Central memory CD8-positive, alpha-beta T cell (primary cell): ENCODE measurements around the gene PLA2G2D.
A peak's percentile ranks its signal among the peaks of the same experiment; 100 is the strongest.

ENCODE experiments used
- ATAC-seq: fragments of 150-1000 bp; cut with Tn5 transposase; replicated peaks from 2 replicates; pipeline ENCODE4 v1.10.0; 2022; ENCODE audit warnings: mild to moderate bottlenecking, moderate FRiP score, moderate number of reproducible peaks; ENCODE audit not compliant: poor library complexity, severe bottlenecking; ENCODE audit errors: extremely low read depth
- DNase-seq, 2 donors: peaks; one replicate each; pipeline ENCODE4 v3.0.0; 2021; ENCODE audit warnings: low spot score in 2 of 2
- H3K27ac Mint-ChIP-seq: one replicate; pipeline ENCODE4 v1.8.0; 2022; ENCODE audit warnings: low read depth, mild to moderate bottlenecking, moderate library complexity, mixed read lengths
- H3K27me3 Mint-ChIP-seq: one replicate; pipeline ENCODE4 v1.8.0; 2022; ENCODE audit warnings: mixed read lengths
- H3K36me3 Mint-ChIP-seq: one replicate; pipeline ENCODE4 v1.8.0; 2022; ENCODE audit warnings: mild to moderate bottlenecking, moderate library complexity, mixed read lengths; ENCODE audit not compliant: insufficient read depth
- H3K4me1 Mint-ChIP-seq: one replicate; pipeline ENCODE4 v1.8.0; 2022; ENCODE audit warnings: mixed read lengths
- H3K4me3 Mint-ChIP-seq: one replicate; pipeline ENCODE4 v1.8.0; 2022; ENCODE audit warnings: mild to moderate bottlenecking, moderate library complexity, mixed read lengths
- H3K9me3 Mint-ChIP-seq: one replicate; pipeline ENCODE4 v1.8.0; 2022; ENCODE audit warnings: mixed read lengths

Gene PLA2G2D

DNA sequence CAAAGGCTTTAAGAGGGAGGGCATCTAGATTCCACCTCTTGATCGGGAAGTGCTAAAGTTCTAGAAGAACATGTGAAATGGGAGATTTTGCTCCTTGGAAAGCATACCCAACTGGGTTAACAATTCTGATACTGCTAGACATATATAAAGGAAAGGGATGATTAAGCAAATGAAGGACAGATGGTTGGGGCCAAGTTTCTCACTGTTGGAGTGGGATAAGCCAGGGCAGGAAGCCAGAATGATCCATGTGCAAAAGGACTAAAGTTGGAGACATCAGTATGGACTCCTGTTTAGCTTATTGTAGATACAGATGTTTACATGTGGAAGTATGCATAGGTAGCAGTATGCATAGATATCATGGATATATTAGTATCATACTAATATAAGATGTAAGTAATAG lies 32.5 kb downstream of the PLA2G2D start:
- DNase-seq (no peak), ATAC-seq (no peak)
- Mint-ChIP-seq H3K27ac (no peak overlapping the region), H3K4me3 (no peak overlapping the region), H3K9me3 (no peaks in the 10 kb centered on the region), H3K27me3 (peaks cover 22% of the 10 kb centered on the region), H3K4me1 (no peaks in the 10 kb centered on the region), H3K36me3 (peaks cover 3% of the 10 kb centered on the region)

DNA sequence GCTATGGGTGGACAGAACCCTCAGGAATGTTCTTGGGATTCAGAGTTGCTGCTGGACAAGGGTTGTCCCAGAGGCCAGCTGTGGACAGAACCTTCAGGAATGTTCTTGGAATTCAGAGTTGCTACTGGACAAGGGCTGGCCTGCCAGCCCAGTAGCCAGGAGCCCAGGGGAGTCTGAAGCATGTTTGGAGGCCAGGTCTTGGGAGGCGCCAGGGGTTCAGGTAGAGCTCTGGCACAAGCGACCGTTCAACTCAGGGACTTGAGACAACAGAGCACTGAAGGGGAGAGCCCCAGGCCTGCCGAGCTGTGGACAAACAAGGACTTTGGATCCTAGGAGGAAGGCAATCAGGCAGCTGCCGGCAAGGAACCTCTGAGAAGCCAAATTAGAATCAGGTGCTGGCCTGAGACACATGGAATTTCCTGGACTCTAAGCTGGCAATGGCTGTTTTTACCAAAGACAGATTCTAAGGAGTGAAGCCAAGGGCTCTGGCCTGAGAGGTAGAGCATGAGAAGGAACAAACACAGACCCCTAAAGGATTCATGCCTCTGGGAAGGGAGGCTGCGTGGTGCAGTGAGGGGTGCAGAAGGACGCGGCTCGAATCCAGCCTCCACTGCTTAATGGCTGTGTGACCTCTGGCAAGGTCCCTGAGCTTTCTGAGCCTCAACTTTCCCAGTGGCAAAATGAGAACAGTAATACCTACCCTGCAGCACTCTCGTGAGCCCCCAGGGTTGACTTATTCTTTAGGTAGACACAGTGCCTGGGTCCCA lies 36.0 kb downstream of the PLA2G2D start:
- DNase-seq: no peak
- Mint-ChIP-seq H3K27ac (peak overlapping the region; percentile 3), H3K27me3 (peaks cover 36% of the 10 kb centered on the region), H3K9me3 (no peaks in the 10 kb centered on the region), H3K4me1 (peaks cover 17% of the 10 kb centered on the region), H3K4me3 (no peak overlapping the region), H3K36me3 (peaks cover 3% of the 10 kb centered on the region)
- no peak for ATAC-seq

- Mint-ChIP-seq H3K27ac (peak overlapping the region; percentile 3), H3K36me3 (peaks cover 3% of the 10 kb centered on the region), H3K4me1 (peaks cover 23% of the 10 kb centered on the region), H3K9me3 (no peaks in the 10 kb centered on the region), H3K4me3 (no peak overlapping the region), H3K27me3 (peaks cover 42% of the 10 kb centered on the region)
- no peak for DNase-seq
- ATAC-seq: no peak
These were observed 36.6 kb downstream of the PLA2G2D start for GRCh38 chr1:20082772-20083171.

DNA sequence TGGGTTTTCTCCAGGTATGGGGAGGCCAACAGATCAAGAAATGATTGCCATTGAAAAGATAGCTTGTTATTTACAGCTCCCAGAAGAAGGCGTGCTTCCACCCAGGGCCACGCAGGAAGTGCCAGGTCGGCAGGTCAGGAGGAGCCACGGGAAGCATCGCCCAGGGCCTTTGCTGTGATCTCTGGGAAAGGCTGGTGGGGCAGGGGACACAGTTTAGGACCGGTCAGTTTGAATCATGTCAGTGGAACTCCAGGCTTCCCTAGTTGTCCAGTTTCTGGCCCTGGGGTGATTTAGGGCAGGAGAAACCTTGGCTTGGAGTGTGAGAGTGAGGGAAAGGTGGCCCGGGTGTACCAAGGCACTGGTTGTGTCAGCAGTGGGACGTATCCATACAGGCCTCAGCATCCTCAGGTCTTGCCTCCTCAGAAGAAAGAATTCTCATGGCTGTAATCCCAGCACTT lies 38.0 kb downstream of the PLA2G2D start:
- Mint-ChIP-seq H3K36me3 (peaks cover 3% of the 10 kb centered on the region), H3K4me3 (no peak overlapping the region), H3K27ac (peak overlapping the region; percentile 47), H3K4me1 (peaks cover 25% of the 10 kb centered on the region), H3K27me3 (peaks cover 55% of the 10 kb centered on the region), H3K9me3 (no peaks in the 10 kb centered on the region)
- no peak for ATAC-seq
- no peak for DNase-seq

DNA sequence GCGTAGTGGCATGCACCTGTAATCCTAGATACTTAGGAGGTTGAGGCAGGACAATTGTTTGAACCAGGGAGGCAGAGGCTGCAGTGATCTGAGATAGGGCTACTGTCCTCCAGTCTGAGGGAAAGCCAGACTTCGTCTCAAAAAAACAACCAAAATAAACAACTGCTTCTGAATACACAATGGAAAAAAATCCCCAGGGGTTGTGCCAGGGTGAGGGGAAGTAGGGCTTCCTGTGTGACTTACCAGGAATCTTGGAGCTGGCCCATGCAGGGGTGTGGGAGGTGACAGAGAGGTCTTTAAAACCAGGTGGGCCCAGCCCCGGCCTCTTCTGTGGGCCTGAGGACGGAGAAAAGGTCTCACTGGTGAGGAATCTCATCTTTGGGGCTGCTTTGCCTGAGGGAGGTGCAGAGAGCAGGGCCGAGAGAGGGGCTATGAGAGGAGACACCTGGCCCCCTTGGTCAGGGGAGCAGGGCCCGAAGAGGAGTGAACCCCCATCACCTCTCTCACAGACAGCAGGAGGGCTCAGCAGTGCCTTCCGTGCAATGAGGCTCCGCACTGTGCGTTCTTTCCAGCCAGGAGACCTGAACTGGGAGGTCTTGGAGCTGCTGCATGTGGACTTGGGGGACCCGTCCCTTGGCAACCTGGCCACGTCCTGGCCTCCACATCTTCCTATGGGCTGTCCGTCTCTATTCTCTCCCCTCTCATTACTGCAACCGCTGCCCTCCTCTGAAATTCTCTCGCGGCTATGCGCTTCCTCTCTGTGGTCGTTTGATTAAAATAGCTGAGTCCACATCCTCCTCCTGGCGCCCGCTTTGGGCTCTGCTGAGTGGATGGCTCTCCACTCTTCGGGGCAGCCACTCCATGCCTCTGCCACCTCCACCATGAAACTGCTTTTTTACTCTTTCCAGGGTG lies 38.6 kb downstream of the PLA2G2D start:
- Mint-ChIP-seq H3K4me1 (peaks cover 25% of the 10 kb centered on the region), H3K9me3 (no peaks in the 10 kb centered on the region), H3K27ac (peak overlapping the region; percentile 47), H3K27me3 (peaks cover 55% of the 10 kb centered on the region), H3K36me3 (peaks cover 3% of the 10 kb centered on the region), H3K4me3 (no peak overlapping the region)
- ATAC-seq (no peak), DNase-seq (no peak)

DNA sequence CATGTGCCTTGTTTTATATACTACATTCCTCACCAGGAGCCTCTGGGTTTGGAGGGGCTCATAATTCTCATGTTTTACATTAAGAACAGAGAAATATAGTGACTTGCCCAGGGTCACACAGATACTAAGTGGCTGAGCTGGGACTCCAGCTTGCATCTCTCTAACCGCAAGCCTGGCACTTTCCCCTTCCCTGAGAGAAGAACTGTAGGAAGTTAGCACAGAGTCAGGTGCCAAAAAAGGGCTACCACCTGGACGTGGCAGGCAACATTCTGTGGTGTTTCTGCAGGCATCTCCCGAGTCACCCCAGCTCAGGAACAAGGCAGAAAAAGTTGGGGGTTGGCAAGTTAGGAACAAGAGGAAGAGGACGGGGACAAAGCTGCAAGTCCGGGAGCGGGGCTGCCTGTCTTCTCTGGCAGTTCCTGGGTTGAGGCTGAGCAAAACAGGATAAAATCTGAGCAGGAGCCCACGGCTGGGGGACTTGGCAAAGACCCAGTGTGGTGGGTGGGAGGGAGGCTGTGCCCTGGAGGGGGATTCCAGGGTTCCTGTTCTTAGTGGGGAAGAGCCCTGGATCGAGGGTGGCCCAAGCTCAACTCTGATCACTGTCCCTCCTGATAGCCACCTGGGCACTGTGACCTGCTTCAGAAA lies 39.6 kb downstream of the PLA2G2D start:
- no peak overlapping the region for H3K4me3 Mint-ChIP-seq
- H3K4me1 Mint-ChIP-seq: peaks cover 25% of the 10 kb centered on the region
- no peaks in the 10 kb centered on the region for H3K9me3 Mint-ChIP-seq
- H3K27me3 Mint-ChIP-seq: peaks cover 55% of the 10 kb centered on the region
- no peak overlapping the region for H3K27ac Mint-ChIP-seq
- ATAC-seq: no peak
- peaks cover 3% of the 10 kb centered on the region for H3K36me3 Mint-ChIP-seq
- DNase-seq: no peak

GRCh38 chr1:20078711-20079110 lies 40.6 kb downstream of the PLA2G2D start:
- Mint-ChIP-seq H3K4me1 (peaks cover 25% of the 10 kb centered on the region), H3K27me3 (peaks cover 55% of the 10 kb centered on the region), H3K36me3 (peaks cover 3% of the 10 kb centered on the region), H3K9me3 (no peaks in the 10 kb centered on the region), H3K27ac (no peak overlapping the region), H3K4me3 (no peak overlapping the region)
- DNase-seq (no peak), ATAC-seq (no peak)

DNA sequence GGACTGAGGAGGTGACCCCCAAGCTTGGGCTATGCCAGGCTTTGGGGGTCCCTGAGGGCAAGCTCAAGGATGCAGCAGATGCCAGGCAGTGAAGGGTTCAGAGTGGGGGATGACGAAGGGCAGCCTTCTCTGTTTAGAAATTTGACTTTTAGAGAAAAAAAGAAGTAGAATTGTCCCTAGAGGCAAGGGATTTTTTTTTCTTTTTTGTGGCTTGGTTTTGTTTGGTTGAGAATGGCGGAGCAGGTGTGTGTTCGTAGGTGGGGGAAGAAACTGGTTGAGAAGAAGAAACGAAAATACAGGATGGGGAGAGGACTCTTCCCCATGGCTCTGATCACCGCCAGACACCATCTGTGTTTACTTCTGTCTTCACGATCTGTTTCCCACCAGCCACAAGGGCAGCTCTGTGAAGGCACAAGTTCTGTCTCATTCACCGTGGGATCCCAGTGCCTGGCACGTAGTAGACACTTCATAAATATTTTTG lies 41.1 kb downstream of the PLA2G2D start:
- H3K9me3 Mint-ChIP-seq: no peaks in the 10 kb centered on the region
- peaks cover 2% of the 10 kb centered on the region for H3K36me3 Mint-ChIP-seq
- ATAC-seq (no peak), DNase-seq (no peak)
- no peak overlapping the region for H3K27ac Mint-ChIP-seq
- no peak overlapping the region for H3K4me3 Mint-ChIP-seq
- peaks cover 55% of the 10 kb centered on the region for H3K27me3 Mint-ChIP-seq
- peaks cover 25% of the 10 kb centered on the region for H3K4me1 Mint-ChIP-seq

DNA sequence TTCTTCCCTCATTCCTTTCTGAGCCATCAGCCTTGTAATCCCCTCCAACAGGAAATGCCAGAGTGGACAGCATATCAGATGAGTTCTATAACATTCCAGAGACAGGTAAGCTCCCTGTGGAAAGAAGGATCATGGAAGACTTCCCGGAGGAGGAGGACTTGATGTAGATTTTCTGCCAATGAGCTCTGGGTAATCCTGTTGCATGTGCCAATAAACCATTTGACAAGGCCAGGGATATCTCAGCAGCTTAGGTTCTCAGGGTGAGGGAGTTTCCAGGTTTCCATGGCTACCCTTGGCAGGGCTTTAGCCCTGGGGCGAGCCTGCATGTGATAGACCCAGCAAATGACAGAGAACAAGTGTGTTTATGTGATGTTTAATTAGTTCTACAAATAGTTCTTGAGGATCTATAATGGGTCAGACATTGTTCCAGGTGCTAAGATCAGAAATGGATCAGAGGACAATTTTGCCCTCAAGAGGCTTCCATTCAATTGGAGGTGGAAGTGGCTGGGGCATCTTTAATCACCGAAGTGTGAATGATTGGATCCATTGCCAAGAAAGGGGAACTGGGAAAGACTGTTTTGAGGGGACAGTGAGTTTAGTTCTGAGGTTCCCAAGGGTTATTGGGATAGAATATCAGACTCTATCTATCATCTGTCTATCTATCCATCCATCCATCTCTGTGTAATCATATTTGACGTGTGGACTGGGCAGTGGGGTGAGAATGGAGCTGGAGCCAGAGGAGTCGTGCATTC lies 42.5 kb downstream of the PLA2G2D start:
- Mint-ChIP-seq H3K27ac (no peak overlapping the region), H3K4me1 (peaks cover 25% of the 10 kb centered on the region), H3K36me3 (no peaks in the 10 kb centered on the region), H3K4me3 (no peak overlapping the region), H3K9me3 (no peaks in the 10 kb centered on the region), H3K27me3 (peaks cover 55% of the 10 kb centered on the region)
- no peak for DNase-seq
- no peak for ATAC-seq

DNA sequence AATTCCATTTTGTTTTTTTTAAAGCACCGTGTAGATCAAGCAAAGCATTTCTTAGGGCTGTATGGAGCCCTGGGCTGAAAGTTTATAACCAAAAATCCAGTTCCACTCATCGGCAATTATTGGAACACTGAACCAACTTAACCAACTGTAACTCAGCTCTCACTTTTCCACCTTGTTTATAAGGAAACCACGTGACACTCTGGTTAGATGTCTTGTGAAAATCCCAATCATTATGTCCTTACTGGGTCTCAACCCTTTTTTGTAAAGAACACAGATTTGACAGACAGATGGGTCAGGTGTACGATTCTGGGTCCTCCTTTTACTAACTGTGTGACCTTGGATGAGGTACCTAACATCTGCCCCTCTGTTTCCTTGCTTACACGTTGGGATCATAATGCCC lies 43.1 kb downstream of the PLA2G2D start:
- H3K4me3 Mint-ChIP-seq: no peak overlapping the region
- no peaks in the 10 kb centered on the region for H3K9me3 Mint-ChIP-seq
- peaks cover 48% of the 10 kb centered on the region for H3K27me3 Mint-ChIP-seq
- ATAC-seq (no peak), DNase-seq (no peak)
- no peak overlapping the region for H3K27ac Mint-ChIP-seq
- H3K4me1 Mint-ChIP-seq: peaks cover 22% of the 10 kb centered on the region
- H3K36me3 Mint-ChIP-seq: no peaks in the 10 kb centered on the region

- Mint-ChIP-seq H3K36me3 (no peaks in the 10 kb centered on the region), H3K9me3 (no peaks in the 10 kb centered on the region), H3K27me3 (peaks cover 39% of the 10 kb centered on the region), H3K4me3 (no peak overlapping the region), H3K4me1 (peaks cover 13% of the 10 kb centered on the region), H3K27ac (no peak overlapping the region)
- no peak for DNase-seq
- no peak for ATAC-seq
These were observed 44.0 kb downstream of the PLA2G2D start for GRCh38 chr1:20075345-20075744.

GRCh38 chr1:20074725-20075171 lies 44.6 kb downstream of the PLA2G2D start:
- H3K27me3 Mint-ChIP-seq: peaks cover 33% of the 10 kb centered on the region
- DNase-seq (no peak), ATAC-seq (no peak)
- H3K4me1 Mint-ChIP-seq: peaks cover 13% of the 10 kb centered on the region
- H3K9me3 Mint-ChIP-seq: no peaks in the 10 kb centered on the region
- no peak overlapping the region for H3K4me3 Mint-ChIP-seq
- H3K27ac Mint-ChIP-seq: no peak overlapping the region
- no peaks in the 10 kb centered on the region for H3K36me3 Mint-ChIP-seq
